ENCODE measurements around the gene ANO10.
"Not testable (repeated sequence)": the region's sequence is repeated elsewhere in the genome, so short reads cannot be mapped to it uniquely, and the experiment has no call there.

The ANO10 gene

GRCh38 chr3:43372007-43372740 is 249.6 kb downstream of the ANO10 start:
- DNase-seq (ENCODE audit: low spot score), result no peak

- no peak for DNase-seq (ENCODE audit: low spot score)
Observed at GRCh38 chr3:43371494-43371893, 250.3 kb downstream of the ANO10 start.

GRCh38 chr3:43370293-43370980 is 251.4 kb downstream of the ANO10 start:
- DNase-seq (ENCODE audit: low spot score), result no peak

- DNase-seq (ENCODE audit: low spot score), result no peak
Observed at GRCh38 chr3:43369404-43370292, 252.2 kb downstream of the ANO10 start.

GRCh38 chr3:43366885-43367284 is 254.9 kb downstream of the ANO10 start:
- DNase-seq (ENCODE audit: low spot score), result no peak

- DNase-seq (ENCODE audit: low spot score), result no peak
Observed at GRCh38 chr3:43366481-43366880, 255.3 kb downstream of the ANO10 start.

- DNase-seq (ENCODE audit: low spot score), result no peak
Observed at GRCh38 chr3:43365601-43366305, 256.1 kb downstream of the ANO10 start.

- DNase-seq (ENCODE audit: low spot score), result no peak
Observed at GRCh38 chr3:43364926-43365325, 256.9 kb downstream of the ANO10 start.

- DNase-seq (ENCODE audit: low spot score), result no peak
Observed at GRCh38 chr3:43364494-43364893, 257.3 kb downstream of the ANO10 start.

GRCh38 chr3:43363621-43364266 is 258.1 kb downstream of the ANO10 start:
- DNase-seq (ENCODE audit: low spot score), result no peak

- DNase-seq (ENCODE audit: low spot score), result no peak
Observed at GRCh38 chr3:43362961-43363360, 258.9 kb downstream of the ANO10 start.

GRCh38 chr3:43362183-43362582 is 259.6 kb downstream of the ANO10 start:
- no peak for DNase-seq (ENCODE audit: low spot score)

- no peak for DNase-seq (ENCODE audit: low spot score)
Observed at GRCh38 chr3:43361077-43361476, 260.7 kb downstream of the ANO10 start.

- DNase-seq (ENCODE audit: low spot score), result not testable (repeated sequence)
Observed at GRCh38 chr3:43356033-43356432, 265.8 kb downstream of the ANO10 start.

- no peak for DNase-seq (ENCODE audit: low spot score)
Observed at GRCh38 chr3:43353923-43354670, 267.7 kb downstream of the ANO10 start.

GRCh38 chr3:43353393-43353792 is 268.4 kb downstream of the ANO10 start:
- DNase-seq (ENCODE audit: low spot score), result no peak

- no peak for DNase-seq (ENCODE audit: low spot score)
Observed at GRCh38 chr3:43349716-43350115, 272.1 kb downstream of the ANO10 start.

- no peak for DNase-seq (ENCODE audit: low spot score)
Observed at GRCh38 chr3:43348852-43349574, 272.8 kb downstream of the ANO10 start.

GRCh38 chr3:43348350-43348749 is 273.5 kb downstream of the ANO10 start:
- DNase-seq (ENCODE audit: low spot score), result no peak

GRCh38 chr3:43347774-43348173 is 274.0 kb downstream of the ANO10 start:
- no peak for DNase-seq (ENCODE audit: low spot score)

Data from RKO (cell line).